ENCODE data around the gene SPTLC1. TPM values are rescaled to one million over a fixed set of nuclear protein-coding genes. Genes with fewer than 3 reads are reported as not detected.

The SPTLC1 gene
- total and polyA plus RNA-seq, 2 of the 8 experiments (the other 6 are each of a cell fraction or from before 2014, with no cell fraction given) = 34.2 to 62.1 TPM

DNA sequence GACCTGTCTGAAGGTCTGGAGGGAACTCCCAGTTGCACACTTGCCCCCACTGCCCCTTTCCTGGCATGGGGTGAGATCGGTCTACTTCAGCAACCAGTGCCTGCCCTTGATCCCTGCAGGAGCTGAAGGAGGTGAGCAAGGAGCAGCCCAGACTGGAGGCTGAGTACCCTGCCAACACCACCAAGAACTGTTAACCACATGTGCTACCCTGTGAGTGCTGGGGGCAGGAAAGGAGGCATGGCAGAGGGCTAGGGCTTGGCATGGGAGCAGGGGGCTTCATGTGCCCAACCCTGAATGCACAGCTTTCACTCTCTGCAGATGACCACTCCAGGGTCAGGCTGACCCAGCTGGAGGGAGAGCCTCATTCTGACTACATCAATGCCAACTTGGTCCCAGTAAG is 17.3 kb upstream of the SPTLC1 start (continued):
- TF ChIP-seq GTF2F1 (IDR thresholded peaks at IDR 0.05; ENCODE audit: borderline replicate concordance, low read depth, low read length) (no peak), SUZ12 (IDR thresholded peaks at IDR 0.05; ENCODE audit: low read length) (no peak), CHD1 (IDR thresholded peaks at IDR 0.05; ENCODE audit: low read depth, low read length) (no peak)
- TF ChIP-seq, protein P1, sequence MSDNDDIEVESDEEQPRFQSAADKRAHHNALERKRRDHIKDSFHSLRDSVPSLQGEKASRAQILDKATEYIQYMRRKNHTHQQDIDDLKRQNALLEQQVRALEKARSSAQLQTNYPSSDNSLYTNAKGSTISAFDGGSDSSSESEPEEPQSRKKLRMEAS (IDR thresholded peaks at IDR 0.05) = no peak
